GM19467 (cell line): Measurements from ENCODE around the gene CPN1.
"Not testable (repeated sequence)": the region's sequence is repeated elsewhere in the genome, so short reads cannot be mapped to it uniquely, and the experiment has no call there.

Experiments used
- ATAC-seq: cut with Tn5 transposase; IDR thresholded peaks from one replicate; pipeline ENCODE4 v1.9.1; 2021; ENCODE audit warnings: mild to moderate bottlenecking, moderate library complexity; ENCODE audit not compliant: unreplicated experiment

The CPN1 gene

DNA sequence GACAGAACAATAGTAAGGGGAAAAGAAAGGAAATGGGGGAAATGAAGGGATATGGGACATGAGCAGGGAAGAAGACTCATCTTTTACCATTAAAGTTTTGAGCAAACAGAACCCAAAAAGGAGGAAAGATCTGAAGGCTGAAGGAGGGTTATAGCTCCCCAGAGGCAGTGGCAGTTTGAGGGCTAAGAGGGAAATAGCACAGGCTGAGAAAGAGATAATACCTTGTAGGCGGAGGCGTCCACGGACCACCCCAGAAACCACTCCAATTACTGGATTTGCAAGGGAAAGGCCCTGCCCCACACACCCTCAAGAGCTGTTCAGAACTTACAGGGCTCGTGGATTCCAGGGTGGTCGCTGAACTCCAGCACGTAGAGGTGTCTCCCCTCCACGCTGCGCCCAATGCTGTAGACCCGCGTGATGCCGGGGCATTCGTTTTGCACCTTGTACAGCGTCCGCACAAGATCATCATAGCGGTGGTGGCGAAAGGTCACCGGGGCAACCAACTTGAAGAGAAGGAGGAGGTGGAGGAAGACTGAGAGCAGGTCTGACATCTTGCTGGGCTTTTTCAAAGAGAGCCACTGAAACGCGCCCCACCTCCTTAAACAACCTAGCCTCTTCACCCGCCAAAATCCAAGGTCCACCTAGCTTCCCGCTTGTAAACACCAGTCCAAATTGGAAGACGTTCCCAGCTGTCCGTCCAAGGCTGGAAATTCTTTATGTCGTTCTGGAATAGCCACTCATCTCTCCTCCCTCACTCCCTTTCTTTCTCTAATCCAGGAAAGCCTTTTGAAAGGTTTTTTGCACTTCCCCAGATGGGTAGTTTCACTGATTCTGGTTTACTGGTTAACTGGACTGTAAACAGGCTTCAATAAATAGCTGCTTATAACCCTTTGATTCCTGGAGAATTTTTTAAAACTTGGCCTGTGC is at the start of gene CPN1:
TSS of gene CPN1 (minus strand) at position 795 of the 927 bp plus-strand sequence. CDS start at position 551, 244 bp downstream.
- no peak for ATAC-seq

DNA sequence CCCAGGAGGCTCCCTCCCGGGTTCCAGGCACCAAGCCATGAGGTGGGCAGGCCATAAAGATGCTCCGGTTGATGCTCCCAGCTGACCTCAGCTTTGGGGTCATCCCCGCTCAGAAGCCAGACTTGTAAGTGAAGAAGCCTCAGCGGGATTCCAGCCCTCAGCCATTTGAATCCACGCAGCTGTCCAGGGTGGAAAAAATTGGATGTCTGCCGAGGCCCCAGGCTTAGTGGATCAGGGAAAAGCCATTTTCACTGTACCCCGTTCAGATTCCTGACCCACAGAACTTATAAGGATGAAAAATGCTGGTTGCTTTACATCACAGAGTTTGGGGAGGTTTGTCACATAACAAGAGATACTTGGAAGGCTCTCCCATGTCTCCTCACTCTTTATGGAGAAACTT is 49.2 kb upstream of the CPN1 start:
- no peak for ATAC-seq

DNA sequence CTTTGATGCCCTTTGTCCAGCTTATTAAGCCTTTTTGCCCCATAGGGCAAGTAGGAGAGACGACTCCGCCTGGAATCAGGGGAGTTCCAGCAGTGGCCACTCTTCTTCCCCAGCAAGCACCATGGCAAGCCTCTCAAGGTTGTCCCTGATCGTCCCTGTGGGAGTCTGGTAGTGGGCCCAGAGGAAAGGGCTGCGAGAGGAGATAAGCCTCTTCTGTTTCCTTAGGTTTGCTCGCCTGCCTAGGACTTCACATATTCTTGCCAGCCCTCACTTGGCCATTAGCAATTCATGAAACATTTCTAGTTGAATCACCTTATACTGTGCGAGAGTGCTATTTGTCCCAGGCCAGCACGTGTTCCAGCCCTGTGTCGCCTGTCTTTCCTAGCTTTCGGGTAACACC is 47.8 kb upstream of the CPN1 start:
- ATAC-seq = no peak

DNA sequence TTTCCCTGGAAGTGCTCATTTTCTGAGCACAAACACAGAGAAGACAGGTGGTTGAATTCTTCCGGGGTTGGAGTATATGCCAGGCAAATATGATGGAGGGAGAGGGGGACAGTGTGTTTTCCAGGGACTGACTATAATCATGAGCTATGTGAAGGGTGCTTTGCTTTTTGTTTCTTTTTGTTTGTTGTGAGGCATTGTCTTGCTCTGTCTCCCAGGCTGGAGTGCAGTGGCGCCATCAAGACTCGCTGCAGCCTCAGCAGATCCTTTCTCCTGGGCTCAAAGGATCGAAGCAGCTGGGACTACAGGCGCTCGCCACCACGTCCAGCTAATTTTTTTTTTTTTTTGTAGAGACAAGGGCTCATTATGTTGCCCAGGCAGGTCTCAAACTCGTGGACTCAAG is 47.3 kb upstream of the CPN1 start:
- ATAC-seq = no peak

DNA sequence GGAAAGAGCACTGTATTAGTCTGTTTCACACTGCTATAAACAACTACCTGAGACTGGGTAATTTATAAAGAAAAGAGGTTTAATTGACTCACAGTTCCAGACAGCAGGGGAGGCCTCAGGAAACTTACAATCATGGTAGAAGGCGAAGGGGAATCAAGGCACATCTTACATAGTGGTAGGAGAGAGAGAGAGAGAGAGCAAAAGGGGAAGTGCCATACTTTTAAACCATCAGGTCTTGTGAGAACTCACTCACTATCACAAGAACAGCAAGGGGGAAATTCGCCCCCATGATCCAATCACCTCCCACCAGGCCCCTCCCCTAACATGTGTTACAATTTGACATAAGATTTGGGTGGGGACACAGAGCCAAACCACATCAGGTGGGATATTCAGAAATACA is 43.7 kb upstream of the CPN1 start:
- not testable (repeated sequence) for ATAC-seq

DNA sequence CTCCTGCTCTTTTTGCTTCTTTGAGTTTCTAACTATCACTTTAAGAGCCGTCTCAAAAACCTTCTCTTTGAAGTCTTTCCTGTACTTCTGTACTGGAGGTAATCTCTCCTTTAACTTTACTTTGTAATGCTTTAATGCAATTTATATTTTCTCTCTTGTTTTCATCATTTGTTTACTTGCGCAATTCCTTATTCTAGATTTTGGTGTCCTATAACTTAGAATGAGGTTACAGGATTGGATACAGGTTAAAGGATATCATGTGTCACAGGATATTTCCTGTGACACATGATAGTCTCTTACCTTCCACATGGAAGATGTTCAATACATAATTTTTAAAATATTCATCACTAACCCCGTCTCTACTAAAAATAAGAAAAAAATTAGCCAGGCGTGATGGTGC is 42.4 kb upstream of the CPN1 start:
- no peak for ATAC-seq

DNA sequence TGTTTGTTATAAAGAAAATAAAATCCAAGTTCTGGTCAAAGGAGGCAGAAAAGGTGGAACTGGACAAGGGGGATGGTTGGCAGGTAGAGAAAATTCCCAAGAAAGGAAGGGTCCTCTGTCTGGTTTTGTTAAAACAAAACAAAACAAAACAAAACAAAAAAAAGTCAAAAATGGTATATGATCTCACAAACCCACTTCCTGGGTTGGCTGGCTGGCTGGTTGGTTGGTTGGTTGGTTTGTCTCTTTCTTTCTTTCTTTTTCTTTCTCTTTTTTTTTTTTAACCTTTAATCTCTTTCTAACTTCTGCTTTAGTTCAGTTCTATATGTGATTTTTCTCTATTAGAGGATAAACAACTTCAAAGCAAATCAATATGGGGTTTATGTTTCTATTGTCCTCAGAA is 41.1 kb upstream of the CPN1 start:
- no peak for ATAC-seq

DNA sequence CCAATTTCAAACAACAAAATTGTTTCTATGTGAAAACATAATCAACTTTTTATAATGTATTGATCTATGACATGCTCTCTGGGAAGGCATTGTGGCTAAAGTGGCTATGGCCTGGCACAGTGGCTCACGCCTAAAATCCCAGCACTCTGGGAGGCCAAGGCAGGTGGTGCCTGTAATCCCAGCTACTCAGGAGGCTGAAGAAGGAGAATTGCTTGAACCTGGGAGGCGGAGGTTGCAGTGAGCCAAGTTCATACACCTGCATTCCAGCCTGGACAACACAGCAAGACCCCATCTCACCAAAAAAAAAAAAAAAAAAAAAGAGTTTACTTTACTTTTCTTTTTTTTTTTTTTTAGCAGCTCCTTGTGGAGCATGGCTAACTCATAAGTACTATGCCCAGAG is 38.9 kb upstream of the CPN1 start:
- no peak for ATAC-seq

DNA sequence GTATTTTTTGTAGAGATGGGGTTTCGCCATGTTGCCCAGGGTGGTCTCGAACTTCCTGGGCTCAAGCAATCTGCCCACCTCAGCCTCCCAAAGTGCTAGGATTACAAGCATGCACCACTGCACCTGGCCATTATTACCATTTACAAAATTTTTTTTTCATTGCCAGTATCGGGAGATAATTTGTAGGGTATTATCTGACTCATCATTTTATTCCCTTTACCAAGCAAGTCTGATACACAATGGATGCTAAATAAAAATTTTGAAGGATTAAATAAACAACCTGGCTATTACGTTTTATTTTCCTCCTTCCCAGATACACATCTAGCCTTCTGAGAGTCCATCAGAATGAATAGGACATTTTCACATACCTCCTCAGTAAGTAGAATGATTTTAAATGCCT is 38.1 kb upstream of the CPN1 start:
- no peak for ATAC-seq

DNA sequence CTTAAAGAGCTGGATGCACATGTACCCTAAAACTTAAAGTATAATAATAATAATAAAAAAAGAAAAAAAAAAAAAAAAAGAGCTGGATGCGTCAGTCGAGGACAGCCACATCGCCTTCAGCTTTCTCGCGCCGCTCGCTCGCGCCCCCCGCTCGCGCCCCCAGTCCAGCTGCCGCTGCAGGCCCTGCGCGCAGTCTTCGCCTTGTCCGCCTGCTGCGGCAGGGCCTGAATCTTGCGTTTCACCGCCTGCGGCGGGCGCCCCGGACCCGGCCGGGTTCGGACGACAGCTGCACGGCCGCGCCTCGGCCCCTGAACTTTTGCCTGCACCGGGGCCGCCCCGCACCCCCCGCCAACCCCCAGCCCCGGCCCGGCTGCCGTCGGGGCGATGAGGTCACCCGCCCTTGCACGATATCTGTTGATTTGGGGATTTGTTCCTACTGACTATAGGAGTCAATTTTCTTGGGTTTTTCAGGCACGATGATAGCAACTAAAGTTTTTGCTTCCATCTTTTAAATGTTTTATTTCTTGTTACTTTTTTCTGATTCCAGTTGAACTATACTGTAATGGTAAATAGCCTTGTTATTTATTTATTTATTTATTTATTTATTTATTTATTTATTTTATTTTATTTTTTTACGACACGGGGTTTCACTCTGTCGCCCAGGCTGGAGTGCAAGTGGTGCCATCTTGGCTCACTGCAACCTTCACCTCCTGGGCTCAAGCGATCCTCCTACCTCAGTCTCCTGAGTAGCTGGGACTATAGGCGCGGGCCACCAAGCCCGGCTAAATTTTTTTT is 33.5 kb upstream of the CPN1 start:
- ATAC-seq = no peak

DNA sequence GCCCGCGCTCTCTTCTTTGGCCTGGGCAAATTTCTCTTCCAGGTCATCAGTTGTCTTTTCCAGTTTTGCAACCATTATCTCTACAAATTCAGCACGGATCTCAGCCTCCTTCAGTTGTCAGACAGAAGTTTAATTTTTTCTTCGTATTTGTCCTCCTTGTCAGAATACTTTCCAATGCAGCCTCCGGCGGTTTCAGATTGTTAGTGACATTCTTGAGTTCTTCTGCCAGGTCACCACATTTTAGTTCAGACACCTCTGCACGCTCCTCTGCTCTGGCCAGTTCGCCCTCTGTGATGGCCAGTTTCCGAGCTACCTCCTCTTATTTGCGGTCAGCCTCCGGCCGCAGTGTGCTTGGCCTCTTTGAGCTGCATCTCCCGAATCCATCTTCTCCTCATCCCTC is 32.8 kb upstream of the CPN1 start:
- ATAC-seq = no peak

DNA sequence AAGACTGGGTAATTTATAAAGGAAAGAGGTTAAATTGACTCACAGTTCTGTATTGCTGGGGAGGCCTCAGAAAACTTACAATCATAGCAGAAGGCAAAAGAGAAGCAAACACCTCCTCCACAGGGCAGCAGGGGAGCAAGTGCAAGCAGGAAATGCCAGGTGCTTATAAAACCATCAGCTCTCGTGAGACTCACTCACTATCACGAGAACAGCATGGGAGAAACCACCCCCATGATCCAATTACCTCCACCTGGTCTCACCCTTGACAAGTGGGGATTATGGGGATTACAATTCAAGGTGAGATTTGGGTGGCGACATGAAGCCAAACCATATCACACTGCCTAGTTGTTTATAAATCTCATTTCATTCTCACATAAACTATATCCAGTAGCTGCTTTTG is 28.0 kb upstream of the CPN1 start:
- ATAC-seq = no peak

DNA sequence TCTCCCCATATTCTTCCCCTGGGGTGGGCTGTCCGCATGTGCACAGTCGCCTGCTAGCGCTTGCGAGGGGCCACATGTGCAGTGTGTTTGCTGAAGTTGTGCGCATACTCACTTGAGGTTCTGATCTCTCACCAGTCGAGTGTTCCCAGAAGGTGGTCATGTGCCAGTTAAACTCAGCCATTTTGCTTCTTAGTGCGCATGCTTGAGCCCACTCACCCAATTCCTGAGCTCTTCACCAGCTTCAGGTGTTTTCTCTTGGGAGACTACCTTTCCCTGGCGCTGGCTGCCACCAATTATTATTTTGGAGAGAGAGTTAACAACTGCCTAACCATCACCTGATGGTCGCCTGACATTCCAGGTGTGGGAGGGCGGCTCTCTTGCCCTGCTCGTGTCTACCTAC is 25.2 kb upstream of the CPN1 start:
- ATAC-seq = no peak

DNA sequence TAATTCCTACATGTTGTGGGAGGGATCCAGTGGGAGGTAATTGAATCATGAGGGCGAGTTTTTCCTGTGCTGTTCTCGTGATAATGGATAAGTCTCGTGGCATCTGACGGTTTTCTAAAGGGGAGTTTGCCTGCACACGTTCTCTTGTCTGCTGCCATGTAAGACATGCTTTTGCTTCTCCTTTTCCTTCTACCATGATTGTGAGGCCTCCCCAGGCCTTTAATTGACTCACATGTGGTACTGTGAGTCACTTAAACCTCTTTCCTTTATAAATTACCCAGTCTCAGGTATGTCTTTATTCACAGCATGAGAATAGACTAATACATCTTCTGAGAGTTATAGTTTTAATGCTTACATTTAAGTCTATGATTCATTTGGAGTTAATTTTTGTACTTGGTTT is 22.6 kb upstream of the CPN1 start:
- no peak for ATAC-seq

DNA sequence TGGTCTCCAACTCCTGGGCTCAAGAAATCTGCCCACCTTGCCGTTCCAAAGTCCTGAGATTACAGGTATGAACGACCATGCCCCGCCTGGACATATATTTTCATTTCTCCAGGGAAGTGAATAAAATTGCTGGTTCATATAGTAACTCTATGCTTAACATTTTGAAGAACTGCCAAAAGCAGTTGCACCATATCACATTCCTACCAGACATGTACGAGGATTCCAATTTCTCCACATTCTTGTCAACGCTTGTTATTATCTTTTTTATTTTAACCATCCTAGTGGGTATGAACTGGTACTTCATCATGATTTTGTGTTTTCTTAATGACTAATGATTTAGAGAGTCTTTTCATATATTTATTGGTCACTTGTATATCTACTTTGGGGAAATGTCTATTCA is 21.9 kb upstream of the CPN1 start:
- no peak for ATAC-seq

DNA sequence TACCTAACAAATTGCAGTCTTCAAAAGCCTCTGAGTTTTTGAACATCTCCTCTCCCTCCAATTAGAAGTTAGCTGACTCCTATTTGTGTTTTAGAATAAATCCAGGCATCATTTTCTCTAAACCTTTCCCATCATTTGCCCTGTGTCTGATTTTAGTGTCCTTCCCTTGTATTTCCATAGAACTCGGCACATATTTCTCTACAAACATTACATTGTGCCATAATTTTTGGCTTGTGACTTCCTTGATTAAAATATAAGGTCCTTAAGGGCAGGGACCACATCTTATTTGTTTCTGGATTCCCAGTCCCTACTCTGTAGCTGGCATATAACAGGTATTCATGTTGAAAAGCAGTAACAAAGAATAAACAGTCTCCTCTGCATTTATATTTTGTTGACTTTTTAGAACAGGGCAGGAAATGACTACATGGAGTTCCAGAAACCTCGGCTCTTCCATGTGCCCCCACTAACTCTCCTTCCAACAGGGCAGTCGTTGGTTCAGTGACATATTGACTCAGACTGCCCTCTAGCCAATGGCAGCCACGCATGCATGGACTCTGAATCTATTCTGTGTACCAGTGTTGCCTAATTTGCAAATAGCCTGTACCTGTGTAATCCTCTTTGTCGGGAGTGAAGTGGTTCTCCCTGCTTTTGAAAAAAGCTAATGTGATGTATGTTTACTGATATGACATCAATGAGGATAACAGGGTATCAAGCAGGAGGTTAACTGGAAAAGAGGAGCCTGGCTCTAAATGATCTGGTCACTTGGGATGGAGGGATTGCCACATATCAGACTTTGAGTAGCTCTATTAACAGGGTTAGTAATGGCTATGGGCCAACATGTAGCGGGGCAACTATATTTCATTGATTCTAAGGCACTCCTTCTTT is 19.8 kb upstream of the CPN1 start:
- ATAC-seq = no peak

DNA sequence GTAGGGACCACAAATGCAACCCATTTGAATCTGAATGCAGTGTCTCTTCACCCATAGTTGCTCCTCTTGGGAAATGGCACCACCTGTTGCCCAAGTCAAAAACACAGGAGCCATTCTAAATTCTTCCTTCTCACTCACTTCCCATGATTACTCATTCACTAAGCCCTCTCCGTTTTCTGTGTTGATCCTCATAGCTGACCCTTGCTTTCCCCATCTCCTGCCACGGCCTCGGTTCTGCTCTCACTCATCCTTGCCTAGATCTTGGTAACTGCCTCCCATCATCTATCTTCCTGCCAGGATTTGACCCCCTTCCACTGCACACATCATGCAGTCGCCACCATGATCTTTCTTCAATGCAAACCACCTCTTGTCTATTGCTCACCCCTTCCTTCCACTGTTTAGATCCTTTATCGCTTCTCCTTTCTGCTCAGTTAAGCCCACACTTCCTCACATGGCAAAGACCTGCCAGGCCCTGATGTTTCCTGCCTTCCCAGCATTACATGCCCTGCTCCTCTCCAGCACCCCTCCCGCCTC is 19.0 kb upstream of the CPN1 start:
- no peak for ATAC-seq

DNA sequence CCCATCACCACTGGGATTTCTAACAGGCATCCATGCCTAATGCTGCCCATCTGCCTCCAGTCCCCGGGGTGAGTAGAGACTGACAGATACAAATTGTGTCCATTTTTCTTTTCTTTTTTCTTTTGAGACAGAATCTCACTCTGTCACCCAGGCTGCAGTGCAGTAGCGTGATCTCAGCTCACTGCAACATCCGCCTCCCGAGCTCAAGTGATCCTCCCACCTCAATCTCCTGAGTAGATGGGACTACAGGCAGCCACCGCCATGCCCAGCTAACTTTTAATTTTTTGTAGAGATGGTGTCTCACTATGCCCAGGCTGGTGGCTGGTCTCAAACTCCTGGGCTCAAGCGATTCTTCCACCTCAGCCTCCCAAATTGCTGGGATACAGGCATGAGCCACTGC is 7.6 kb upstream of the CPN1 start:
- ATAC-seq = no peak

DNA sequence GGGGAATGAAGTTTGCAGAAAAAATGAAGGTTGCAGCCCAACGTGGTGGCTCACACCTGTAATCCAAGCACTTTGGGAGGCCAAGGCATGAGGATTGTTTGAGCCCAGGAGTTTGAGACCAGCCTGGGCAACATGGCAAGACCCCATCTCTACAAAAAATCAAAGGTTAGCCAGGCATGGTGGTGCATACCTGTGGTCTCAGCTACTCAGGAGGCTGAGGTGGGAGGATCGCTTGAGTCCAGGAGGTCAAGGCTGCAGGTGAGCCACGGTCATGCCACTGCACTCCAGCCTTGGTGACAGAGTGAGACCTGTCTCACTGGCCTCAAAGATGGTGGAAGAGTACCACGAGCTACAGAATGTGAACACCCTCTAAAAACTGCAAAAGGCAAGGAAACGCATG is 5.0 kb upstream of the CPN1 start:
- not testable (repeated sequence) for ATAC-seq

DNA sequence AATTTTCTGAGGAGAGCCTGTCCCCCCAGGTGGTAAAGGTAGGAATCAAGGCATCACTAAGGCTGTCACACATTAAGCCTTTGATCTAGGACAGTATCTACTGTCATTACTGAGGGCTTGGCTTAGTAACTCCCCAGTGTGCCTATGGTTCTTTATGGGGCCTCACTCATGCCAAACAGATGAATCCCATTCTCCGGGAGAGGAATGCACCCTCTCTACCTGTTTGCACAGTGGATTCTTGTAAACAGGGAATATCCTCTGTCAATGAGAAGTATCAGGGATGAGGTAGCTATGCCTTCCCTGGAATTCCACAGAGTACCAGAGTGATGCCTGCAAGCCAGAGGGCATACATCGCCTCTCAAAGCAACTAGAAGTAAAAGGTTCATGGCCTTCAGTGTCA is 3.9 kb upstream of the CPN1 start:
- no peak for ATAC-seq

DNA sequence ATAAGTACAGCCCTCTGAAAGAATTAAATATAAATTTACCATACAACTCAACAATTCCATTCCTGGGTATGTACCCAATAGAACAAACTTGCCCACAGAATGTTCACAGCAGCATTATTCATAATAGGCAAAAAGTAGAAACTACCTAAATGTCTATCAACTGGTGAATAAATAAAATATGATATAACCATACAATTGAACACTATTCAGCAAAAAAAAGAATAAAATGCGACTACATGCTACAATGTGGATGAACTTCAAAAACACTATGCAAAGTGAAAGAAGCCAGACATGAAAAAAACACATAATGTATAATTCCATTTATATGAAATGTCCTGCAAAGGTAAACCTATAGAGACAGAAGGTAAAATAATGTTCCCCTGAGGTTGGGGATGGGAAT is 2.0 kb upstream of the CPN1 start:
- ATAC-seq = no peak
